Right lobe of liver (tissue), 6 donors: ENCODE results near the gene ZFP64. TPM values are rescaled to one million over a fixed set of nuclear protein-coding genes. Genes with fewer than 3 reads are reported as not detected.

Experiments
- ATAC-seq, 4 donors: fragments of 200-7000 bp; cut with Tn5 transposase; one replicate each; pipeline ENCODE4 v1.9.1; 2020; ENCODE audit warnings: mild to moderate bottlenecking in 4 of 4, moderate library complexity in 4 of 4
- DNase-seq, 3 donors: peaks; one replicate each; pipeline ENCODE4 v3.0.0-alpha.2; 2020
- H3K27ac ChIP-seq, 3 donors: fragments of 200-600 bp; one replicate each; pipeline ENCODE4 v1.8.0; 2022
- H3K27me3 ChIP-seq, 2 donors: fragments of 200-600 bp; one replicate each; pipeline ENCODE4 v1.8.0; 2022
- H3K36me3 ChIP-seq, 4 donors: fragments of 200-600 bp; sonication (generic) in 1 of 4; one replicate each; pipeline versions ENCODE4 v1.5.1 to v1.8.0; 2017 to 2022; ENCODE audit warnings: control low read depth in 1 of 4
- H3K4me1 ChIP-seq, 4 donors: fragments of 200-600 bp; sonication (generic) in 1 of 4; one replicate each; pipeline versions ENCODE4 v1.5.1 to v1.8.0; 2017 to 2022; ENCODE audit warnings: control low read depth in 1 of 4
- H3K4me3 ChIP-seq, 3 donors: fragments of 200-600 bp; one replicate each; pipeline ENCODE4 v1.8.0; 2022
- H3K9me3 ChIP-seq, 4 donors: fragments of 200-600 bp; sonication (generic) in 1 of 4; one replicate each; pipeline versions ENCODE4 v1.5.1 to v1.8.0; 2017 to 2022; ENCODE audit warnings: control low read depth in 1 of 4
- POLR2A ChIP-seq: fragments of 450-650 bp; IDR thresholded peaks from one replicate; pipeline ENCODE4 v1.6.1; 2017; ENCODE audit warnings: antibody characterized with exemption, mild to moderate bottlenecking
- WGBS: methylation state at CpG from one replicate; pipeline ENCODE4 v1.1.6; 2018; ENCODE audit warnings: low coverage, low lambda C conversion rate; ENCODE audit not compliant: insufficient coverage; ENCODE audit errors: missing lambda C conversion rate; 5-methylcytosine and 5-hydroxymethylcytosine counted together
- intact Hi-C, 2 donors: fragments of 100-400 bp; cut with DNase I; formaldehyde crosslinking; loops; one replicate each; pipeline versions ENCODE4 v1.11.2 to v1.14.1; 2022
- total RNA-seq, 6 experiments: library from RNA; depleted of rRNA in 2 of 6; stranded (reverse); fragments of >200 nt in 2 of 6; fragmentation: NEBNext Ultra II Directional in 3 of 6; extraction: Animal tissue kit (Norgen Biotek cat#: 25700) in 3 of 6; gene quantifications; one replicate each; pipeline versions ENCODE4 v1.1.0 to v1.2.4, GENCODE V29; 2016 to 2023
- TF ChIP-seq, protein P1 (sequence below), 4 donors: fragments of 200-600 bp in 3 of 4; fragments of 450-650 bp in 1 of 4; IDR thresholded peaks; one replicate each; pipeline versions ENCODE4 v1.5.1 to v1.8.0; 2016 to 2022; ENCODE audit warnings: antibody characterized with exemption in 4 of 4, mild to moderate bottlenecking in 2 of 4
- donor health status: DM: no; HTN: yes; CAD: no.
- donor health status: DM: no; HTN: no; CAD: no.
- donor health status: DM: no; HTN: no; CAD: no.
- donor health status: DM: no; HTN: yes; CAD: no.
- donor health status: DM: no; HTN: yes; CAD: no.

The ZFP64 gene
- total RNA-seq, 6 experiments from 2014 or later: 6.0 to 11.6 (median 7.2) TPM

DNA sequence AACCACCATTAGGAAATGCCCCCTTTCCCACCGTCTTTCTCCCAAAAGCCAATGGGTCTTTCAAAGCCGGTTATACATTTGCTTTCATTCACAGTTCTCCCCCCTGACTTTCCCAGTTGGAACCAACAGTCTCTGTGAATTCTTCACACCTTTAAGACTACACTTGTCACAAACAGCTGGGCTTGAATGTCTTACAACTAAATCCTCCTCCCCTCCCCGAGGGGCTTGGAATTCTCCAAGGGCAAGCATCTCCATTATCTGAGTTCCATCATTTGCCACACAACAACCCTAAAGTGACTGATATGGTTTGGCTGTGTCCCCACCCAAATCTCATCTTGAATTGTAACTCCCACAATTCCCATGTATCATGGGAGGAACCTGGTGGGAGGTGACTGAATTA is 12.9 kb downstream of the ZFP64 start:
- no peaks in the 10 kb centered on the region for H3K9me3 ChIP-seq
- H3K27ac ChIP-seq: no peak overlapping the region
- no peaks in the 10 kb centered on the region for H3K27me3 ChIP-seq
- no peak overlapping the region for H3K4me3 ChIP-seq
- no peak for DNase-seq
- intact Hi-C loops: no loop called here
- ATAC-seq: no peak
- H3K36me3 ChIP-seq: no peaks in the 10 kb centered on the region
- TF ChIP-seq POLR2A: no peak
- TF ChIP-seq, protein P1, sequence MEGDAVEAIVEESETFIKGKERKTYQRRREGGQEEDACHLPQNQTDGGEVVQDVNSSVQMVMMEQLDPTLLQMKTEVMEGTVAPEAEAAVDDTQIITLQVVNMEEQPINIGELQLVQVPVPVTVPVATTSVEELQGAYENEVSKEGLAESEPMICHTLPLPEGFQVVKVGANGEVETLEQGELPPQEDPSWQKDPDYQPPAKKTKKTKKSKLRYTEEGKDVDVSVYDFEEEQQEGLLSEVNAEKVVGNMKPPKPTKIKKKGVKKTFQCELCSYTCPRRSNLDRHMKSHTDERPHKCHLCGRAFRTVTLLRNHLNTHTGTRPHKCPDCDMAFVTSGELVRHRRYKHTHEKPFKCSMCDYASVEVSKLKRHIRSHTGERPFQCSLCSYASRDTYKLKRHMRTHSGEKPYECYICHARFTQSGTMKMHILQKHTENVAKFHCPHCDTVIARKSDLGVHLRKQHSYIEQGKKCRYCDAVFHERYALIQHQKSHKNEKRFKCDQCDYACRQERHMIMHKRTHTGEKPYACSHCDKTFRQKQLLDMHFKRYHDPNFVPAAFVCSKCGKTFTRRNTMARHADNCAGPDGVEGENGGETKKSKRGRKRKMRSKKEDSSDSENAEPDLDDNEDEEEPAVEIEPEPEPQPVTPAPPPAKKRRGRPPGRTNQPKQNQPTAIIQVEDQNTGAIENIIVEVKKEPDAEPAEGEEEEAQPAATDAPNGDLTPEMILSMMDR (IDR thresholded peaks at IDR 0.05): no peak
- H3K4me1 ChIP-seq: peaks cover 0 to 14% (median 0%) of the 10 kb centered on the region in 4 donors
- 95% methylated on average over 3 of the region's 3 CpGs for WGBS

DNA sequence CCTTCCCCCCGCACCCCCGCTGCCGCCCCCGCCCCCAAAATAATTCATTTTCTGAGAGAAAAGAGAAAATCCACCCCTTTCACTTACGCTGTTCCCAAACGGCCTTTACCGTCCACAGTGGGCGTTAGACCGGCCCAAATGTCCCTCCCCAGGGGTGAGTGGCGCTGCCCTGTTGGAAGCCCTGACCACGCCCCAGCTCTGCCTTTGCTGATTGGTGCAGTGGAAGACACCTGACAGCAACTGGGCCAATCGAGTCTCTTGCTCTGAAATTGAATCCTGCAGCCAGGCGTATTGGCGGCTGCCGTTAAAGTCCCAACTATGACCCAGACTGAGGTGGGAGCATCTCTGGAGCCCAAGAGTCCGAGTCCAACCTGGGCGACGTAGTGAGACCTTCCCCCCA is 15.7 kb downstream of the ZFP64 start:
- intact Hi-C loops: no loop called here
- Histone ChIP-seq H3K4me1 (peaks cover 0 to 14% (median 0%) of the 10 kb centered on the region in 4 donors), H3K27ac (no peak overlapping the region), H3K36me3 (no peaks in the 10 kb centered on the region), H3K4me3 (no peak overlapping the region), H3K27me3 (no peaks in the 10 kb centered on the region), H3K9me3 (no peaks in the 10 kb centered on the region)
- 99% methylated on average over 12 of the region's 18 CpGs for WGBS
- TF ChIP-seq, protein P1 (IDR thresholded peaks at IDR 0.05): no peak
- TF ChIP-seq POLR2A: no peak
- ATAC-seq: no peak
- no peak for DNase-seq

DNA sequence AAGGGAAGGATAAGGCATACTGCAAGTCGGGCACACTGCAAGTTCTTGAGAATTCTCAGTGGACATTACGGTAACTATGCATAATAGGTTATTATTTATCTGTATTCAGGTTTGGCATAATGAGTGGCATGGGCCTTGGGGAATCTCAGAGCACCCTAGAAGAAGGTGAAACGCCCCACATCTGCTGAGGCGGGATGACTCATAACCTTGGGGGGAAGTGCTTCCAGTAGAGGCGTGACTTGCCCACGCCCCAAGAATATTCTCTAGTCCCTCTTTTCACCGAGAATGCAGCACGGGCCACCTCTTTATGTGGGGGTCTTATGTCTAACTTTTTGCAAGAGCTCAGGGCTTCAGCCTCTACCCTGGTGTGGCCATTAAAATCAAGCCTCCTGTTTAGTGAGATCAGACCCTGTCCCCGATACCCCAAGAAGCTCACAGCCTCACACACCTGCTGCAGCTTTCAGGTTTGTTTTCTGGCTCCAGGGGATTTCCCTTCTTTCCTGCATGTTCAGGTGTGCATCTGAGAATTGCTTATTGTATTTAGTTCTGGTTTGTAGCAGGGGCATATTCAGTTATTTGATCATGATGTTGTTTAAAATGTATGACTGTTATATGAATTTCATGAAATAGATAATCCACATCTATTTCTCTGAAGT is 19.1 kb downstream of the ZFP64 start:
- no peak overlapping the region for H3K27ac ChIP-seq
- ATAC-seq (no peak), DNase-seq (no peak)
- intact Hi-C loops: no loop called here
- no peaks in the 10 kb centered on the region for H3K27me3 ChIP-seq
- no peaks in the 10 kb centered on the region for H3K4me1 ChIP-seq
- TF ChIP-seq POLR2A: no peak
- TF ChIP-seq, protein P1 (IDR thresholded peaks at IDR 0.05): no peak
- 90% methylated on average over 4 of the region's 9 CpGs for WGBS
- no peak overlapping the region for H3K4me3 ChIP-seq
- H3K9me3 ChIP-seq: no peaks in the 10 kb centered on the region
- no peaks in the 10 kb centered on the region for H3K36me3 ChIP-seq

DNA sequence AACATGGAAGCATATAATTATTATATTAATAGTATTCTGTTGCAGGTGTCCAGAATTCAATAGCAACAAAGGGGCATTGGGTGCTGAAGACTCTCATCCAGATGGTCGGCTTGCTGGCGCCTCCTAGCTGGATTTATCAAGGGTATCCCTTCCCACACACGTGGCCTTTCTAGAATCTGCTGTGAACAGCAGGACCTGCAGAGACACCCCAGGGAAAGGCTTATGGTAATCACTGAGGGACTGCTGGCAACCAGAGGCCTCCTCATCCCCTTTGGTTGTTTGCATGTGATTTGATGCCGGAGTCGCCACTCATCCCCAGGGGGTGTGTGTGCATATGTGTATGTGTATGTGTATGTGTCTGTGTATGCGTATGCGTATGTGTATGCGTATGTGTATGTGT is 20.6 kb downstream of the ZFP64 start:
- H3K36me3 ChIP-seq: no peaks in the 10 kb centered on the region
- no peak for ATAC-seq
- WGBS: 100% methylated on average over 4 of the region's 8 CpGs

More for the DNA sequence above, 20.6 kb downstream of the ZFP64 start:
- Histone ChIP-seq H3K9me3 (no peaks in the 10 kb centered on the region), H3K27ac (no peak overlapping the region), H3K4me3 (no peak overlapping the region), H3K27me3 (no peaks in the 10 kb centered on the region), H3K4me1 (no peaks in the 10 kb centered on the region)
- intact Hi-C loops: no loop called here
- DNase-seq: no peak
- no peak for TF ChIP-seq POLR2A
- TF ChIP-seq, protein P1 (IDR thresholded peaks at IDR 0.05): no peak
